Measurements from ENCODE around the gene IFITM5. TPM values are rescaled to one million over a fixed set of nuclear protein-coding genes. Genes with fewer than 3 reads are reported as not detected.
A peak's percentile ranks its signal among the peaks of the same experiment; 100 is the strongest.

The IFITM5 gene
- total and polyA plus RNA-seq, 9 of the 15 experiments (the other 6 are each of a cell fraction or from before 2014, with no cell fraction given): 0.19 TPM; not detected in 8

DNA sequence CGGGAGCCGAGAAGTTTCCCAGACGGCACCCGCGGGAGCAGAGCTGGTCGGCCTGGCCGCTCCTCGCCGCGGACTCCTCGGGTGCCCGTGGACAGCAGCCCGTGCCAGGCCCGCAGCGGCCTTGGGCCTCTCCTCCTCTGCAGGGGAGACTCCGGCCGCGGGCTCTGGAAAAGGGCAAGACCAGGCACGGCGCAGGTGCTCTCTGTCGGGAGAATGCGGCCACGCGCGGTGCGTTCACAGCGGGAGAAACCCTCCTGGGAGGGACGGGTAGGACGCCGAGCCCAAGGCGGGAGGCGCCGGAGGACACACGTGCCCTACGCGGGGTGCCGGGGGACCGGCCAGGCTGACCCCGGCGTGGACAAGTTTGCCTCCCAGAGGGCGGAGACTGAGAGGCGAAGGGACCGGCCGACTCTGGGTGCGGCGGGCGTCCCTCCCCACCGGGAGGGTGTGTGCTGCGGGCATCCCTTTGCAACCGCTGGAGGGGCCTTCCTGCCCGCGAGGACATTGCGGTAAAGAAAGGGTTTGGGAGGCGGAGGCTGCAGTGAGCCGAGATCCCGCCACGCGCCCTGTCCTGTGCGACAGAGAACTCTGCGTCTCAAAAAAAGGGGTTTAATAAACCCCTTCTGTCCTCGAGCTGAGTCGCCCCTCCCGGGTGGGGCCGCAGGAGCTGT, 16.8 kb upstream of the IFITM5 start (continued):
- TF ChIP-seq, protein P1, sequence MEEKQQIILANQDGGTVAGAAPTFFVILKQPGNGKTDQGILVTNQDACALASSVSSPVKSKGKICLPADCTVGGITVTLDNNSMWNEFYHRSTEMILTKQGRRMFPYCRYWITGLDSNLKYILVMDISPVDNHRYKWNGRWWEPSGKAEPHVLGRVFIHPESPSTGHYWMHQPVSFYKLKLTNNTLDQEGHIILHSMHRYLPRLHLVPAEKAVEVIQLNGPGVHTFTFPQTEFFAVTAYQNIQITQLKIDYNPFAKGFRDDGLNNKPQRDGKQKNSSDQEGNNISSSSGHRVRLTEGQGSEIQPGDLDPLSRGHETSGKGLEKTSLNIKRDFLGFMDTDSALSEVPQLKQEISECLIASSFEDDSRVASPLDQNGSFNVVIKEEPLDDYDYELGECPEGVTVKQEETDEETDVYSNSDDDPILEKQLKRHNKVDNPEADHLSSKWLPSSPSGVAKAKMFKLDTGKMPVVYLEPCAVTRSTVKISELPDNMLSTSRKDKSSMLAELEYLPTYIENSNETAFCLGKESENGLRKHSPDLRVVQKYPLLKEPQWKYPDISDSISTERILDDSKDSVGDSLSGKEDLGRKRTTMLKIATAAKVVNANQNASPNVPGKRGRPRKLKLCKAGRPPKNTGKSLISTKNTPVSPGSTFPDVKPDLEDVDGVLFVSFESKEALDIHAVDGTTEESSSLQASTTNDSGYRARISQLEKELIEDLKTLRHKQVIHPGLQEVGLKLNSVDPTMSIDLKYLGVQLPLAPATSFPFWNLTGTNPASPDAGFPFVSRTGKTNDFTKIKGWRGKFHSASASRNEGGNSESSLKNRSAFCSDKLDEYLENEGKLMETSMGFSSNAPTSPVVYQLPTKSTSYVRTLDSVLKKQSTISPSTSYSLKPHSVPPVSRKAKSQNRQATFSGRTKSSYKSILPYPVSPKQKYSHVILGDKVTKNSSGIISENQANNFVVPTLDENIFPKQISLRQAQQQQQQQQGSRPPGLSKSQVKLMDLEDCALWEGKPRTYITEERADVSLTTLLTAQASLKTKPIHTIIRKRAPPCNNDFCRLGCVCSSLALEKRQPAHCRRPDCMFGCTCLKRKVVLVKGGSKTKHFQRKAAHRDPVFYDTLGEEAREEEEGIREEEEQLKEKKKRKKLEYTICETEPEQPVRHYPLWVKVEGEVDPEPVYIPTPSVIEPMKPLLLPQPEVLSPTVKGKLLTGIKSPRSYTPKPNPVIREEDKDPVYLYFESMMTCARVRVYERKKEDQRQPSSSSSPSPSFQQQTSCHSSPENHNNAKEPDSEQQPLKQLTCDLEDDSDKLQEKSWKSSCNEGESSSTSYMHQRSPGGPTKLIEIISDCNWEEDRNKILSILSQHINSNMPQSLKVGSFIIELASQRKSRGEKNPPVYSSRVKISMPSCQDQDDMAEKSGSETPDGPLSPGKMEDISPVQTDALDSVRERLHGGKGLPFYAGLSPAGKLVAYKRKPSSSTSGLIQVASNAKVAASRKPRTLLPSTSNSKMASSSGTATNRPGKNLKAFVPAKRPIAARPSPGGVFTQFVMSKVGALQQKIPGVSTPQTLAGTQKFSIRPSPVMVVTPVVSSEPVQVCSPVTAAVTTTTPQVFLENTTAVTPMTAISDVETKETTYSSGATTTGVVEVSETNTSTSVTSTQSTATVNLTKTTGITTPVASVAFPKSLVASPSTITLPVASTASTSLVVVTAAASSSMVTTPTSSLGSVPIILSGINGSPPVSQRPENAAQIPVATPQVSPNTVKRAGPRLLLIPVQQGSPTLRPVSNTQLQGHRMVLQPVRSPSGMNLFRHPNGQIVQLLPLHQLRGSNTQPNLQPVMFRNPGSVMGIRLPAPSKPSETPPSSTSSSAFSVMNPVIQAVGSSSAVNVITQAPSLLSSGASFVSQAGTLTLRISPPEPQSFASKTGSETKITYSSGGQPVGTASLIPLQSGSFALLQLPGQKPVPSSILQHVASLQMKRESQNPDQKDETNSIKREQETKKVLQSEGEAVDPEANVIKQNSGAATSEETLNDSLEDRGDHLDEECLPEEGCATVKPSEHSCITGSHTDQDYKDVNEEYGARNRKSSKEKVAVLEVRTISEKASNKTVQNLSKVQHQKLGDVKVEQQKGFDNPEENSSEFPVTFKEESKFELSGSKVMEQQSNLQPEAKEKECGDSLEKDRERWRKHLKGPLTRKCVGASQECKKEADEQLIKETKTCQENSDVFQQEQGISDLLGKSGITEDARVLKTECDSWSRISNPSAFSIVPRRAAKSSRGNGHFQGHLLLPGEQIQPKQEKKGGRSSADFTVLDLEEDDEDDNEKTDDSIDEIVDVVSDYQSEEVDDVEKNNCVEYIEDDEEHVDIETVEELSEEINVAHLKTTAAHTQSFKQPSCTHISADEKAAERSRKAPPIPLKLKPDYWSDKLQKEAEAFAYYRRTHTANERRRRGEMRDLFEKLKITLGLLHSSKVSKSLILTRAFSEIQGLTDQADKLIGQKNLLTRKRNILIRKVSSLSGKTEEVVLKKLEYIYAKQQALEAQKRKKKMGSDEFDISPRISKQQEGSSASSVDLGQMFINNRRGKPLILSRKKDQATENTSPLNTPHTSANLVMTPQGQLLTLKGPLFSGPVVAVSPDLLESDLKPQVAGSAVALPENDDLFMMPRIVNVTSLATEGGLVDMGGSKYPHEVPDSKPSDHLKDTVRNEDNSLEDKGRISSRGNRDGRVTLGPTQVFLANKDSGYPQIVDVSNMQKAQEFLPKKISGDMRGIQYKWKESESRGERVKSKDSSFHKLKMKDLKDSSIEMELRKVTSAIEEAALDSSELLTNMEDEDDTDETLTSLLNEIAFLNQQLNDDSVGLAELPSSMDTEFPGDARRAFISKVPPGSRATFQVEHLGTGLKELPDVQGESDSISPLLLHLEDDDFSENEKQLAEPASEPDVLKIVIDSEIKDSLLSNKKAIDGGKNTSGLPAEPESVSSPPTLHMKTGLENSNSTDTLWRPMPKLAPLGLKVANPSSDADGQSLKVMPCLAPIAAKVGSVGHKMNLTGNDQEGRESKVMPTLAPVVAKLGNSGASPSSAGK (IDR thresholded peaks at IDR 0.05): peak; percentile 99
- TF ChIP-seq SRSF3 (IDR thresholded peaks at IDR 0.05; ENCODE audit: insufficient read depth, low read length): peak; percentile 17; the same call in 1 of the 2 replicates
- TF ChIP-seq STAT5B (CRISPR knock-in tag; IDR thresholded peaks at IDR 0.05): no peak
- TF ChIP-seq ZNF282 (CRISPR knock-in tag; IDR thresholded peaks at IDR 0.05): no peak
- TF ChIP-seq, protein P2, sequence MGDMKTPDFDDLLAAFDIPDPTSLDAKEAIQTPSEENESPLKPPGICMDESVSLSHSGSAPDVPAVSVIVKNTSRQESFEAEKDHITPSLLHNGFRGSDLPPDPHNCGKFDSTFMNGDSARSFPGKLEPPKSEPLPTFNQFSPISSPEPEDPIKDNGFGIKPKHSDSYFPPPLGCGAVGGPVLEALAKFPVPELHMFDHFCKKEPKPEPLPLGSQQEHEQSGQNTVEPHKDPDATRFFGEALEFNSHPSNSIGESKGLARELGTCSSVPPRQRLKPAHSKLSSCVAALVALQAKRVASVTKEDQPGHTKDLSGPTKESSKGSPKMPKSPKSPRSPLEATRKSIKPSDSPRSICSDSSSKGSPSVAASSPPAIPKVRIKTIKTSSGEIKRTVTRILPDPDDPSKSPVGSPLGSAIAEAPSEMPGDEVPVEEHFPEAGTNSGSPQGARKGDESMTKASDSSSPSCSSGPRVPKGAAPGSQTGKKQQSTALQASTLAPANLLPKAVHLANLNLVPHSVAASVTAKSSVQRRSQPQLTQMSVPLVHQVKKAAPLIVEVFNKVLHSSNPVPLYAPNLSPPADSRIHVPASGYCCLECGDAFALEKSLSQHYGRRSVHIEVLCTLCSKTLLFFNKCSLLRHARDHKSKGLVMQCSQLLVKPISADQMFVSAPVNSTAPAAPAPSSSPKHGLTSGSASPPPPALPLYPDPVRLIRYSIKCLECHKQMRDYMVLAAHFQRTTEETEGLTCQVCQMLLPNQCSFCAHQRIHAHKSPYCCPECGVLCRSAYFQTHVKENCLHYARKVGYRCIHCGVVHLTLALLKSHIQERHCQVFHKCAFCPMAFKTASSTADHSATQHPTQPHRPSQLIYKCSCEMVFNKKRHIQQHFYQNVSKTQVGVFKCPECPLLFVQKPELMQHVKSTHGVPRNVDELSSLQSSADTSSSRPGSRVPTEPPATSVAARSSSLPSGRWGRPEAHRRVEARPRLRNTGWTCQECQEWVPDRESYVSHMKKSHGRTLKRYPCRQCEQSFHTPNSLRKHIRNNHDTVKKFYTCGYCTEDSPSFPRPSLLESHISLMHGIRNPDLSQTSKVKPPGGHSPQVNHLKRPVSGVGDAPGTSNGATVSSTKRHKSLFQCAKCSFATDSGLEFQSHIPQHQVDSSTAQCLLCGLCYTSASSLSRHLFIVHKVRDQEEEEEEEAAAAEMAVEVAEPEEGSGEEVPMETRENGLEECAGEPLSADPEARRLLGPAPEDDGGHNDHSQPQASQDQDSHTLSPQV (IDR thresholded peaks at IDR 0.05): peak; percentile 95
- TF ChIP-seq GTF2E2 (tag; IDR thresholded peaks at IDR 0.05): no peak
- peak; percentile 63; the same call in 1 of the 2 replicates for TF ChIP-seq LCOR (CRISPR knock-in tag; IDR thresholded peaks at IDR 0.05)
- TF ChIP-seq, protein P3, sequence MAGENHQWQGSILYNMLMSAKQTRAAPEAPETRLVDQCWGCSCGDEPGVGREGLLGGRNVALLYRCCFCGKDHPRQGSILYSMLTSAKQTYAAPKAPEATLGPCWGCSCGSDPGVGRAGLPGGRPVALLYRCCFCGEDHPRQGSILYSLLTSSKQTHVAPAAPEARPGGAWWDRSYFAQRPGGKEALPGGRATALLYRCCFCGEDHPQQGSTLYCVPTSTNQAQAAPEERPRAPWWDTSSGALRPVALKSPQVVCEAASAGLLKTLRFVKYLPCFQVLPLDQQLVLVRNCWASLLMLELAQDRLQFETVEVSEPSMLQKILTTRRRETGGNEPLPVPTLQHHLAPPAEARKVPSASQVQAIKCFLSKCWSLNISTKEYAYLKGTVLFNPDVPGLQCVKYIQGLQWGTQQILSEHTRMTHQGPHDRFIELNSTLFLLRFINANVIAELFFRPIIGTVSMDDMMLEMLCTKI (IDR thresholded peaks at IDR 0.05; ENCODE audit: partially characterized antibody): no peak
- TF ChIP-seq ZNF140 (CRISPR knock-in tag; IDR thresholded peaks at IDR 0.05): no peak

Measured in K562 (cell line).